ENCODE data around the gene F2RL1.

Gene F2RL1

GRCh38 chr5:76801803-76802195, 17.0 kb upstream of the F2RL1 start:
- TF ChIP-seq CTCF (IDR thresholded peaks at IDR 0.05; ENCODE audit: low read depth, low read length, poor library complexity, severe bottlenecking) (no peak), EZH2phosphoT487 (IDR thresholded peaks at IDR 0.05; ENCODE audit: borderline replicate concordance, low read length) (no peak)
- H3K27ac ChIP-seq (ENCODE audit: low read depth, low read length) = no peak overlapping the region
- H3K4me3 ChIP-seq (ENCODE audit: low read length) = no peak overlapping the region

GRCh38 chr5:76804266-76804665, 14.6 kb upstream of the F2RL1 start:
- H3K9me3 ChIP-seq (ENCODE audit: control insufficient read depth, insufficient read depth, low read length) = no peaks in the 10 kb centered on the region
- H3K36me3 ChIP-seq (ENCODE audit: control insufficient read depth, low read length) = no peaks in the 10 kb centered on the region
- H3F3A ChIP-seq (ENCODE audit: control insufficient read depth, insufficient read depth) = no peaks in the 10 kb centered on the region
- no peaks in the 10 kb centered on the region for H3K9me2 ChIP-seq (replicated peaks; ENCODE audit: control insufficient read depth, low read length)
- no peak overlapping the region for H3K4me3 ChIP-seq (ENCODE audit: low read length)
- no peaks in the 10 kb centered on the region for H4K20me1 ChIP-seq (ENCODE audit: control insufficient read depth, insufficient read depth, low read depth, low read length)
- H3K4me2 ChIP-seq (ENCODE audit: low read length) = no peak overlapping the region
- H3K27ac ChIP-seq (ENCODE audit: low read depth, low read length) = no peak overlapping the region
- H3K4me1 ChIP-seq (ENCODE audit: control insufficient read depth, low read length) = no peaks in the 10 kb centered on the region
- no peak for TF ChIP-seq CTCF (IDR thresholded peaks at IDR 0.05; ENCODE audit: low read depth, low read length, poor library complexity, severe bottlenecking)
- no peak for TF ChIP-seq EZH2phosphoT487 (IDR thresholded peaks at IDR 0.05; ENCODE audit: borderline replicate concordance, low read length)
- H3K79me2 ChIP-seq (ENCODE audit: control insufficient read depth, low read length) = no peaks in the 10 kb centered on the region
- no peaks in the 10 kb centered on the region for H3K27me3 ChIP-seq (ENCODE audit: control insufficient read depth, low read length)

More at GRCh38 chr5:76801803-76802195, 17.0 kb upstream of the F2RL1 start:
- no peaks in the 10 kb centered on the region for H3K4me1 ChIP-seq (ENCODE audit: control insufficient read depth, low read length)
- H3K4me2 ChIP-seq (ENCODE audit: low read length) = no peak overlapping the region
- no peaks in the 10 kb centered on the region for H3K27me3 ChIP-seq (ENCODE audit: control insufficient read depth, low read length)
- no peaks in the 10 kb centered on the region for H3K79me2 ChIP-seq (ENCODE audit: control insufficient read depth, low read length)
- H3K9me2 ChIP-seq (replicated peaks; ENCODE audit: control insufficient read depth, low read length) = no peaks in the 10 kb centered on the region
- no peaks in the 10 kb centered on the region for H3K36me3 ChIP-seq (ENCODE audit: control insufficient read depth, low read length)
- no peaks in the 10 kb centered on the region for H4K20me1 ChIP-seq (ENCODE audit: control insufficient read depth, insufficient read depth, low read depth, low read length)
- no peaks in the 10 kb centered on the region for H3F3A ChIP-seq (ENCODE audit: control insufficient read depth, insufficient read depth)
- H3K9me3 ChIP-seq (ENCODE audit: control insufficient read depth, insufficient read depth, low read length) = no peaks in the 10 kb centered on the region

- no peak overlapping the region for H3K4me2 ChIP-seq (ENCODE audit: low read length)
- H3K4me1 ChIP-seq (ENCODE audit: control insufficient read depth, low read length) = no peaks in the 10 kb centered on the region
- H3K4me3 ChIP-seq (ENCODE audit: low read length) = no peak overlapping the region
- H3K36me3 ChIP-seq (ENCODE audit: control insufficient read depth, low read length) = no peaks in the 10 kb centered on the region
- no peaks in the 10 kb centered on the region for H3K79me2 ChIP-seq (ENCODE audit: control insufficient read depth, low read length)
- H4K20me1 ChIP-seq (ENCODE audit: control insufficient read depth, insufficient read depth, low read depth, low read length) = no peaks in the 10 kb centered on the region
- H3K9me2 ChIP-seq (replicated peaks; ENCODE audit: control insufficient read depth, low read length) = no peaks in the 10 kb centered on the region
- H3F3A ChIP-seq (ENCODE audit: control insufficient read depth, insufficient read depth) = no peaks in the 10 kb centered on the region
- H3K27ac ChIP-seq (ENCODE audit: low read depth, low read length) = no peak overlapping the region
- no peaks in the 10 kb centered on the region for H3K27me3 ChIP-seq (ENCODE audit: control insufficient read depth, low read length)
- TF ChIP-seq EZH2phosphoT487 (IDR thresholded peaks at IDR 0.05; ENCODE audit: borderline replicate concordance, low read length) (no peak), CTCF (IDR thresholded peaks at IDR 0.05; ENCODE audit: low read depth, low read length, poor library complexity, severe bottlenecking) (no peak)
- H3K9me3 ChIP-seq (ENCODE audit: control insufficient read depth, insufficient read depth, low read length) = no peaks in the 10 kb centered on the region
Measured at GRCh38 chr5:76805821-76806505, 12.9 kb upstream of the F2RL1 start.

Data from DOHH2 (cell line).